Measurements from ENCODE around the gene GALNTL6.

GRCh38 chr4:171947400-171947799, 134.2 kb downstream of the GALNTL6 start:
- TF ChIP-seq, protein P1, sequence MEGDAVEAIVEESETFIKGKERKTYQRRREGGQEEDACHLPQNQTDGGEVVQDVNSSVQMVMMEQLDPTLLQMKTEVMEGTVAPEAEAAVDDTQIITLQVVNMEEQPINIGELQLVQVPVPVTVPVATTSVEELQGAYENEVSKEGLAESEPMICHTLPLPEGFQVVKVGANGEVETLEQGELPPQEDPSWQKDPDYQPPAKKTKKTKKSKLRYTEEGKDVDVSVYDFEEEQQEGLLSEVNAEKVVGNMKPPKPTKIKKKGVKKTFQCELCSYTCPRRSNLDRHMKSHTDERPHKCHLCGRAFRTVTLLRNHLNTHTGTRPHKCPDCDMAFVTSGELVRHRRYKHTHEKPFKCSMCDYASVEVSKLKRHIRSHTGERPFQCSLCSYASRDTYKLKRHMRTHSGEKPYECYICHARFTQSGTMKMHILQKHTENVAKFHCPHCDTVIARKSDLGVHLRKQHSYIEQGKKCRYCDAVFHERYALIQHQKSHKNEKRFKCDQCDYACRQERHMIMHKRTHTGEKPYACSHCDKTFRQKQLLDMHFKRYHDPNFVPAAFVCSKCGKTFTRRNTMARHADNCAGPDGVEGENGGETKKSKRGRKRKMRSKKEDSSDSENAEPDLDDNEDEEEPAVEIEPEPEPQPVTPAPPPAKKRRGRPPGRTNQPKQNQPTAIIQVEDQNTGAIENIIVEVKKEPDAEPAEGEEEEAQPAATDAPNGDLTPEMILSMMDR (conservative IDR thresholded peaks at IDR 0.05; ENCODE audit: low read length) = no peak
- TF ChIP-seq EZH2phosphoT487 (IDR thresholded peaks at IDR 0.05; ENCODE audit: borderline replicate concordance) = no peak
